Fibroblast of lung (primary cell): Measurements from ENCODE around the gene U2AF1L4. TPM values are rescaled to one million over a fixed set of nuclear protein-coding genes. Genes with fewer than 3 reads are reported as not detected.

Experiments used
- DNase-seq, 2 donors: peaks; one replicate each; pipeline versions ENCODE4 v3.0.0 to v3.0.0-alpha.2; 2010; ENCODE audit warnings: low read depth in 2 of 2
- H2AFZ ChIP-seq: 2 replicates; pipeline ENCODE4 v1.5.1; 2012; ENCODE audit warnings: low read length, control low read depth, inconsistent platforms
- H3K27ac ChIP-seq: 2 replicates; pipeline ENCODE4 v1.5.1; 2011; ENCODE audit warnings: low read length, control low read depth; ENCODE audit not compliant: insufficient read depth
- H3K27me3 ChIP-seq: 2 replicates; pipeline ENCODE4 v1.5.1; 2011; ENCODE audit warnings: mild to moderate bottlenecking, low read length; ENCODE audit not compliant: control insufficient read depth, insufficient read depth
- H3K36me3 ChIP-seq: 2 replicates; pipeline ENCODE4 v1.5.1; 2011; ENCODE audit warnings: low read length; ENCODE audit not compliant: control insufficient read depth, insufficient read depth
- H3K4me1 ChIP-seq: 2 replicates; pipeline ENCODE4 v1.5.1; 2011; ENCODE audit warnings: low read length; ENCODE audit not compliant: control insufficient read depth, insufficient read depth; ENCODE audit errors: extremely low read depth
- H3K4me2 ChIP-seq: 2 replicates; pipeline ENCODE4 v1.5.1; 2011; ENCODE audit warnings: low read length, control low read depth; ENCODE audit not compliant: insufficient read depth; ENCODE audit errors: extremely low read depth
- H3K4me3 ChIP-seq, 4 experiments: fragments of 200-600 bp in 1 of 4; sonication (generic) in 1 of 4; replicated peaks in 1 of 4; 2 replicates each; pipeline ENCODE4 v1.5.1; 2011 to 2016; ENCODE audit warnings: low read length in 4 of 4, low read depth in 3 of 4, mild to moderate bottlenecking in 3 of 4, control low read depth in 2 of 4, inconsistent platforms in 1 of 4, mixed read lengths in 1 of 4; ENCODE audit not compliant: insufficient read depth in 1 of 4; ENCODE audit errors: control extremely low read depth in 1 of 4
- H3K79me2 ChIP-seq: 2 replicates; pipeline ENCODE4 v1.5.1; 2012; ENCODE audit warnings: mild to moderate bottlenecking, low read length, inconsistent platforms; ENCODE audit not compliant: control insufficient read depth, insufficient read depth
- H3K9ac ChIP-seq: 2 replicates; pipeline ENCODE4 v1.5.1; 2011; ENCODE audit warnings: mild to moderate bottlenecking, low read length, control low read depth; ENCODE audit not compliant: insufficient read depth
- H3K9me3 ChIP-seq: 2 replicates; pipeline ENCODE4 v1.5.1; 2012; ENCODE audit warnings: low read depth, low read length; ENCODE audit not compliant: control insufficient read depth, insufficient read depth
- H4K20me1 ChIP-seq: 2 replicates; pipeline ENCODE4 v1.5.1; 2011; ENCODE audit warnings: low read length; ENCODE audit not compliant: control insufficient read depth, insufficient read depth; ENCODE audit errors: extremely low read depth
- EZH2 ChIP-seq: IDR thresholded peaks from 2 replicates; pipeline ENCODE4 v1.5.1; 2012; ENCODE audit warnings: low read length, control low read depth, mild to moderate bottlenecking; ENCODE audit errors: missing control alignments
- polyA plus RNA-seq, 2 donors: library from polyadenylated mRNA; depleted of rRNA in 1 of 2; stranded (reverse) in 1 of 2; unstranded in 1 of 2; fragments of >200 nt; gene quantifications; 2 replicates each; pipeline ENCODE4 v1.2.1, GENCODE V29; 2011 to 2012; ENCODE audit warnings: missing spikeins in 1 of 2
- total RNA-seq: library from RNA; depleted of rRNA; stranded (reverse); fragments of >200 nt; gene quantifications from 2 replicates; pipeline ENCODE4 v1.2.1, GENCODE V29; 2014
- TF ChIP-seq, protein P1 (sequence below), 2 donors: IDR thresholded peaks in 1 of 2; conservative IDR thresholded peaks in 1 of 2; 1 replicate in 1 of 2; 2 replicates in 1 of 2; pipeline ENCODE4 v1.5.1; 2011 to 2012; ENCODE audit warnings: low read length in 2 of 2, control low read depth in 1 of 2, inconsistent platforms in 1 of 2, low read depth in 1 of 2, mild to moderate bottlenecking in 1 of 2

Gene U2AF1L4
- total and polyA plus RNA-seq, 2 donors (not counting 1 experiment from before 2014, with no cell fraction given) = 9.1 to 11.9 TPM

DNA sequence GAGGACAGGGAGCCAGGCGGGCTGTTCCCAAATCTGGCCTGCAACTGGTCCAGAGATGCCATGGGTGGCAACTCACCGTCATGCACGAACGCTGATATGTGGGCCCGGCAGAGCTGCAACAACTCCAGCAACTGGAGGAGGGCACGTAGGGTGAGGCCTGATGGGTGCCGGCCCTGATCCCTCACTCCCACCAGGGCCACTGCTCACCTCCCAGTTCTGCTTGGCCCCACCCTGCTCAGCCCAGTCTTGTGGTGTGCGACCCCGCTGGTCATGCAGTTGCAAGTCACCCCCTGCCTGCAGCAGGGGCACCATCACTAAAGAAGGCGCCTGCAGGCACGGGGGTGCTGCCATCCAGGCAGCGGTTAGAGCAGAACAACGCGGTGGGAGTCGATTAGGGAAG lies 47.1 kb upstream of the U2AF1L4 start:
- H3K36me3 ChIP-seq = no peaks in the 10 kb centered on the region
- no peak overlapping the region for H3K4me2 ChIP-seq
- H3K9ac ChIP-seq = no peak overlapping the region
- H2AFZ ChIP-seq = no peak overlapping the region
- TF ChIP-seq, protein P1, sequence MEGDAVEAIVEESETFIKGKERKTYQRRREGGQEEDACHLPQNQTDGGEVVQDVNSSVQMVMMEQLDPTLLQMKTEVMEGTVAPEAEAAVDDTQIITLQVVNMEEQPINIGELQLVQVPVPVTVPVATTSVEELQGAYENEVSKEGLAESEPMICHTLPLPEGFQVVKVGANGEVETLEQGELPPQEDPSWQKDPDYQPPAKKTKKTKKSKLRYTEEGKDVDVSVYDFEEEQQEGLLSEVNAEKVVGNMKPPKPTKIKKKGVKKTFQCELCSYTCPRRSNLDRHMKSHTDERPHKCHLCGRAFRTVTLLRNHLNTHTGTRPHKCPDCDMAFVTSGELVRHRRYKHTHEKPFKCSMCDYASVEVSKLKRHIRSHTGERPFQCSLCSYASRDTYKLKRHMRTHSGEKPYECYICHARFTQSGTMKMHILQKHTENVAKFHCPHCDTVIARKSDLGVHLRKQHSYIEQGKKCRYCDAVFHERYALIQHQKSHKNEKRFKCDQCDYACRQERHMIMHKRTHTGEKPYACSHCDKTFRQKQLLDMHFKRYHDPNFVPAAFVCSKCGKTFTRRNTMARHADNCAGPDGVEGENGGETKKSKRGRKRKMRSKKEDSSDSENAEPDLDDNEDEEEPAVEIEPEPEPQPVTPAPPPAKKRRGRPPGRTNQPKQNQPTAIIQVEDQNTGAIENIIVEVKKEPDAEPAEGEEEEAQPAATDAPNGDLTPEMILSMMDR (conservative IDR thresholded peaks at IDR 0.05 in 1 of 2, IDR thresholded peaks at IDR 0.05 in 1 of 2; ENCODE audit: low read depth in 1 of 2, low read length in 2 of 2) = no peak
- no peak for TF ChIP-seq EZH2
- no peaks in the 10 kb centered on the region for H3K79me2 ChIP-seq
- no peak for DNase-seq
- H3K27me3 ChIP-seq = peaks cover 15% of the 10 kb centered on the region
- no peak overlapping the region for H3K4me3 ChIP-seq
- H3K9me3 ChIP-seq = no peaks in the 10 kb centered on the region
- no peak overlapping the region for H3K27ac ChIP-seq
- H3K4me1 ChIP-seq = peaks cover 3% of the 10 kb centered on the region
- no peaks in the 10 kb centered on the region for H4K20me1 ChIP-seq

DNA sequence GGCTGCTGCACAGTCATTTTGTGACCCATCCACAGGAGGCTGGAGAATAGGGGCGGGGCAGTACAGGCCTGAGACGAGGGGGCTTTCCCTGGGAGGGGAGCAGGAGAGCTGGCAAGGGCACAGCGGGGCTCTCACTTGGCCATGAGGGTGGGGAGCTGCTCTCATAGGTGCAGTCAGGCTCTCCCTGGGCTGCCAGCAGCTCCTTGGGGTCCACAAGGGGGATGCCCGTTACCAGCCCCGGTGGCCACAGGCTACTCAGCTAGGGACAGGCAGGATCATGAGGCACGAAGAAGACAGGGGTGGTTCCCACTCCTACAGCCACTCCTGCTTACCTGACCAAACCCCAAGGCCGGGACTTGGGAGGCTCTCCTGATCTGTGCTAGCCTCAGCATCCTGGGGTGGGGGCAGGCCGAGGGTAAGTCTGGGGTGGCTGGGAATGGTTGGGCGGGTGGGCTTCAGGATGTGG lies 46.6 kb upstream of the U2AF1L4 start:
- Histone ChIP-seq H3K9ac (no peak overlapping the region), H2AFZ (no peak overlapping the region), H3K4me1 (peaks cover 3% of the 10 kb centered on the region), H3K4me2 (no peak overlapping the region), H4K20me1 (no peaks in the 10 kb centered on the region), H3K4me3 (no peak overlapping the region), H3K79me2 (no peaks in the 10 kb centered on the region), H3K27me3 (peaks cover 10% of the 10 kb centered on the region), H3K27ac (no peak overlapping the region), H3K9me3 (no peaks in the 10 kb centered on the region), H3K36me3 (no peaks in the 10 kb centered on the region)
- DNase-seq = no peak
- TF ChIP-seq, protein P1 (conservative IDR thresholded peaks at IDR 0.05 in 1 of 2, IDR thresholded peaks at IDR 0.05 in 1 of 2; ENCODE audit: low read depth in 1 of 2, low read length in 2 of 2) = no peak
- TF ChIP-seq EZH2 = no peak

DNA sequence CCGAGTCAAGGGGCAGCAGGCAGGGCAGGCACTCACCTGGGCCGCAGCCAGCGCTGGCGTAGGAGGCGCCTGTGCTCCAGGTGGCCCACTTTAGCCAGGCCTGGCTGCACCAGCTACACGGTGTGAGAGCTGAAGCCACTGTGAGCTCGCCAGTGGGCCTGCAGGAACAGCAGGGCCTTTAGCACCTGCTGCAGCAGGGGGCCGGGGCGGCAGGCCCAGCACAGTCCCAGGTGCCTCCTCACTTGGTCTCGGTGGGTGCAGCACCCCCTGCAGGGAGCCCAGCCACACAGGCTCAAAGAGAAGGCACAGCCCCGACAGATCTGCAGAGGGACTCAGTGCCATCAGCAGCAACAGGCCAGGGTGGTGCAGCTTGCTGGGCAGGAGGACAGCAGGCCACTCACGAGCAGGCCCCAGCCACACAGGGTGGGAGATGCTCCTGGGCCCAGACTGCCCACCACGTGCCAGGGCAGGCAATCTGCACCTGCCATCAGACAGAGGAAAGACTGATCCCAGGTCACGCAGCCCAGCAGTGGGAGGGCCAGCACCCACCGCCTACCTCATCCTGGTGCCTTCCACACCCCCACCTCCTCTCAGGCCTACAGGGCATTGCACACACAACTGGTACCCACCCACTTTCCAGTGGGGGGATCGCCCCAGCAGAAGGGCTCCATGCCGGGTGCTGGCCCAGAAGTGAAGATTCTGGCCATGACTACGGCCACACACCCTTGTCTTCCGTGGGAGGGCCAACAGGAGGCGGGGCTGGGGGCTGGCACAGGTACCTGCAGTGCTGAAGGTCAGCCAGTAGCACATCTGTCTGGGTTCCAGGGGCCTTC lies 46.0 kb upstream of the U2AF1L4 start:
- Histone ChIP-seq H3K27ac (no peak overlapping the region), H4K20me1 (no peaks in the 10 kb centered on the region), H3K9me3 (no peaks in the 10 kb centered on the region), H3K36me3 (no peaks in the 10 kb centered on the region), H3K9ac (no peak overlapping the region), H3K27me3 (peaks cover 6% of the 10 kb centered on the region), H3K4me1 (peaks cover 3% of the 10 kb centered on the region), H2AFZ (no peak overlapping the region), H3K79me2 (no peaks in the 10 kb centered on the region), H3K4me2 (no peak overlapping the region), H3K4me3 (no peak overlapping the region)
- no peak for DNase-seq
- TF ChIP-seq, protein P1 (conservative IDR thresholded peaks at IDR 0.05 in 1 of 2, IDR thresholded peaks at IDR 0.05 in 1 of 2; ENCODE audit: low read depth in 1 of 2, low read length in 2 of 2) = no peak
- TF ChIP-seq EZH2 = no peak
